ENCODE data around the gene ADD2.

The ADD2 gene

GRCh38 chr2:70720124-70720523, 47.9 kb downstream of the ADD2 start:
- TF ChIP-seq CTCF (IDR thresholded peaks at IDR 0.05; ENCODE audit: low read depth, low read length) = no peak

GRCh38 chr2:70719231-70719630, 48.8 kb downstream of the ADD2 start:
- no peak for TF ChIP-seq CTCF (IDR thresholded peaks at IDR 0.05; ENCODE audit: low read depth, low read length)
- DNase-seq (ENCODE audit: extremely low read depth, low read depth) = no peak

More at GRCh38 chr2:70720124-70720523, 47.9 kb downstream of the ADD2 start:
- DNase-seq (ENCODE audit: extremely low read depth, low read depth) = no peak

DNA sequence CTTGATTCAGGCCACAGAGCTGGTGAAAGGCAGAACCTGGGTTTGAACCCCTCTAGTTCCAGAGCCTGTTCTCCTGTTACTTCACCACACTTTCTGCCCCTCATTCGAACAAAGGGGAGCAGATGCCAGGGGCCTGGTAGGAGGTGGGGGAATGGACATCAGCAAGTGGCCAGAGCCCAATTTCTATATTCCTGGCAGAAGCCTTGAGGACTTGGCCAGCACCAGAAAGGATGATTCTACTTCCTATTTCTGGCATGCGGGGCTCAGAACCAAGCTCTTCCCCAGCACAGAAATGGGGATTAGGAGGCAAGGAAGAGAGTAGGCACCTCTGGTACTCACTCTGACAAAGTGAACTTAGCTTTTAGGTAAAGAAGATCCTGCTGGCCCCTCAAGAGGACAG, 49.3 kb downstream of the ADD2 start:
- DNase-seq (ENCODE audit: extremely low read depth, low read depth) = no peak
- no peak for TF ChIP-seq CTCF (IDR thresholded peaks at IDR 0.05; ENCODE audit: low read depth, low read length)

GRCh38 chr2:70718241-70718640, 49.8 kb downstream of the ADD2 start:
- TF ChIP-seq CTCF (IDR thresholded peaks at IDR 0.05; ENCODE audit: low read depth, low read length) = no peak
- no peak for DNase-seq (ENCODE audit: extremely low read depth, low read depth)

DNA sequence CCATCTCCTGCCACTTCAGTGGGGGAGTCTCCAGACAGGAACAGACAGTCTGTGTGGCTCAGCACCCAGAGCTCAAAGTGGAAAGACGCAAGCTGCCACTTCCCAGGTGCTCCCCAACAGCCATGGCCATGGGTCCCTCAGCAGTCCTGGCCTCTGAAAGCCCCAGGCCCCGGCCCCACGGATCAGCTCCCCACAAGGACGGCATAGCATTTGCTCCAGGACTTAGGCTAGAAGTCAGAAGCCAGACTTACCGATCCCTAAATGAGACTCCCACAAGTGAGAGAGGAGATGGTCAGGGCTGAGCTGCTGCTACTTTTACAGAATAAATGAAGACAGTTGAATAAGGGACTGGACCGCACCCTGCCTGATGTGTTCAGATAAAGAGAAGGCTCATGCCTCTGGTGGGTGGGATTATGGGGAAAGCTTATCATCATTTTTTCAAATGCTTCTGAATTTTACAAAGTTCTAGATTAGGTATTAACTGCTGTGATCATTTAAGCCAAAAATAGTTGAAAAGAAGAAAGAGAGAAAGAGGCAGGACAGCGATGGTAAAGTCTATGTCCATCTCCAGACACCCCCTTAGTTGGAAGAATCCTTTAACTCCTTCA, 50.5 kb downstream of the ADD2 start:
- no peak for DNase-seq (ENCODE audit: extremely low read depth, low read depth)

GRCh38 chr2:70716951-70717350, 51.0 kb downstream of the ADD2 start:
- TF ChIP-seq CTCF (IDR thresholded peaks at IDR 0.05; ENCODE audit: low read depth, low read length) = no peak
- DNase-seq (ENCODE audit: extremely low read depth, low read depth) = no peak

More for the DNA sequence above, 50.5 kb downstream of the ADD2 start:
- no peak for TF ChIP-seq CTCF (IDR thresholded peaks at IDR 0.05; ENCODE audit: low read depth, low read length)

GRCh38 chr2:70716131-70716743, 51.8 kb downstream of the ADD2 start:
- no peak for TF ChIP-seq CTCF (IDR thresholded peaks at IDR 0.05; ENCODE audit: low read depth, low read length)
- DNase-seq (ENCODE audit: extremely low read depth, low read depth) = no peak
